Subcutaneous abdominal adipose tissue (tissue), 5 donors: Measurements from ENCODE around the gene AGER.
A peak's percentile ranks its signal among the peaks of the same experiment; 100 is the strongest.
"Not testable (repeated sequence)": the region's sequence is repeated elsewhere in the genome, so short reads cannot be mapped to it uniquely, and the experiment has no call there.

Experiments used
- H3K27ac ChIP-seq: one replicate; pipeline ENCODE4 v1.7.0; 2013; ENCODE audit warnings: low read depth, mild to moderate bottlenecking, inconsistent platforms, low read length, moderate library complexity
- H3K27me3 ChIP-seq, 5 donors: one replicate each; pipeline ENCODE4 v1.7.0; 2013; ENCODE audit warnings: low read length in 5 of 5, inconsistent platforms in 1 of 5; ENCODE audit not compliant: control insufficient read depth in 5 of 5, insufficient read depth in 4 of 5
- H3K36me3 ChIP-seq, 5 donors: one replicate each; pipeline ENCODE4 v1.7.0; 2013; ENCODE audit warnings: low read length in 5 of 5; ENCODE audit not compliant: control insufficient read depth in 5 of 5, insufficient read depth in 5 of 5
- H3K4me1 ChIP-seq, 5 donors: one replicate each; pipeline ENCODE4 v1.7.0; 2013; ENCODE audit warnings: low read length in 5 of 5, mild to moderate bottlenecking in 3 of 5, moderate library complexity in 1 of 5; ENCODE audit not compliant: control insufficient read depth in 5 of 5, insufficient read depth in 5 of 5
- H3K4me3 ChIP-seq, 5 donors: one replicate each; pipeline ENCODE4 v1.7.0; 2013; ENCODE audit warnings: low read length in 5 of 5, low read depth in 1 of 5
- H3K9ac ChIP-seq, 5 donors: one replicate each; pipeline ENCODE4 v1.7.0; 2013; ENCODE audit warnings: low read length in 5 of 5, mild to moderate bottlenecking in 4 of 5, moderate library complexity in 3 of 5
- H3K9me3 ChIP-seq, 5 donors: one replicate each; pipeline ENCODE4 v1.7.0; 2013; ENCODE audit warnings: low read length in 5 of 5; ENCODE audit not compliant: control insufficient read depth in 5 of 5
- donor health status: healthy.
- donor health status: healthy.
- donor health status: healthy.
- donor health status: healthy.
- donor health status: healthy.

AGER gene

GRCh38 chr6:32200711-32201475, 16.8 kb upstream of the AGER start:
- Histone ChIP-seq H3K27ac (no peak overlapping the region), H3K4me1 (peaks cover 14 to 39% (median 17%) of the 10 kb centered on the region in 5 donors), H3K27me3 (peaks cover 0 to 12% (median 6%) of the 10 kb centered on the region in 5 donors), H3K4me3 (no peak overlapping the region), H3K9me3 (no peaks in the 10 kb centered on the region), H3K9ac (no peak overlapping the region), H3K36me3 (peaks cover 0 to 43% (median 21%) of the 10 kb centered on the region in 5 donors)

- peak overlapping the region; percentile 57 for H3K27ac ChIP-seq
- H3K9me3 ChIP-seq: no peaks in the 10 kb centered on the region
- peaks cover 0 to 33% (median 12%) of the 10 kb centered on the region in 5 donors for H3K36me3 ChIP-seq
- no peak overlapping the region for H3K4me3 ChIP-seq
- no peak overlapping the region for H3K9ac ChIP-seq
- H3K4me1 ChIP-seq: peaks cover 21 to 43% (median 29%) of the 10 kb centered on the region in 5 donors
- H3K27me3 ChIP-seq: peaks cover 0 to 11% (median 4%) of the 10 kb centered on the region in 5 donors
These were observed 14.8 kb upstream of the AGER start for GRCh38 chr6:32198866-32199265.

- Histone ChIP-seq H3K4me3 (no peak overlapping the region), H3K9me3 (no peaks in the 10 kb centered on the region), H3K27me3 (peaks cover 0 to 9% (median 3%) of the 10 kb centered on the region in 5 donors), H3K4me1 (peaks cover 21 to 42% (median 29%) of the 10 kb centered on the region in 5 donors), H3K27ac (peak overlapping the region; percentile 57), H3K36me3 (peaks cover 0 to 28% (median 7%) of the 10 kb centered on the region in 5 donors), H3K9ac (no peak overlapping the region)
These were observed 14.3 kb upstream of the AGER start for GRCh38 chr6:32198345-32198696.

GRCh38 chr6:32196682-32197616, 12.9 kb upstream of the AGER start:
- Histone ChIP-seq H3K9ac (peak overlapping the region; percentile 96 to 99 (median 96)), H3K27me3 (peaks cover 0 to 8% (median 3%) of the 10 kb centered on the region in 5 donors), H3K36me3 (peaks cover 0 to 19% (median 4%) of the 10 kb centered on the region in 5 donors), H3K27ac (peak overlapping the region; percentile 99), H3K9me3 (no peaks in the 10 kb centered on the region), H3K4me3 (peak overlapping the region; percentile 84 to 96 (median 91)), H3K4me1 (peaks cover 21 to 53% (median 32%) of the 10 kb centered on the region in 5 donors)

- Histone ChIP-seq H3K4me3 (peak overlapping the region; percentile 84 to 96 (median 91)), H3K9ac (peak overlapping the region; percentile 96 to 99 (median 96)), H3K4me1 (peaks cover 21 to 62% (median 38%) of the 10 kb centered on the region in 5 donors), H3K36me3 (peaks cover 0 to 12% (median 0%) of the 10 kb centered on the region in 5 donors), H3K27ac (peak overlapping the region; percentile 99), H3K27me3 (peaks cover 0 to 4% (median 0%) of the 10 kb centered on the region in 5 donors), H3K9me3 (no peaks in the 10 kb centered on the region)
These were observed 12.0 kb upstream of the AGER start for GRCh38 chr6:32195902-32196681.

GRCh38 chr6:32195652-32195901, 11.5 kb upstream of the AGER start:
- peak overlapping the region; percentile 99 for H3K27ac ChIP-seq
- H3K4me3 ChIP-seq: peak overlapping the region in 3 of 5 donors; percentile 52 to 96 (median 61)
- H3K4me1 ChIP-seq: peaks cover 25 to 67% (median 43%) of the 10 kb centered on the region in 5 donors
- peaks cover 0 to 10% (median 0%) of the 10 kb centered on the region in 5 donors for H3K36me3 ChIP-seq
- peaks cover 0 to 4% (median 0%) of the 10 kb centered on the region in 5 donors for H3K27me3 ChIP-seq
- H3K9me3 ChIP-seq: no peaks in the 10 kb centered on the region
- H3K9ac ChIP-seq: peak overlapping the region in 2 of 5 donors; percentile 84 to 99

- Histone ChIP-seq H3K4me1 (peaks cover 25 to 70% (median 47%) of the 10 kb centered on the region in 5 donors), H3K27me3 (peaks cover 0 to 4% (median 0%) of the 10 kb centered on the region in 5 donors), H3K36me3 (peaks cover 0 to 10% (median 0%) of the 10 kb centered on the region in 5 donors)
These were observed 11.0 kb upstream of the AGER start for GRCh38 chr6:32194825-32195651.

GRCh38 chr6:32194388-32194787, 10.3 kb upstream of the AGER start:
- Histone ChIP-seq H3K9ac (no peak overlapping the region), H3K4me1 (peaks cover 25 to 71% (median 48%) of the 10 kb centered on the region in 5 donors), H3K4me3 (no peak overlapping the region), H3K36me3 (peaks cover 0 to 10% (median 0%) of the 10 kb centered on the region in 5 donors), H3K27me3 (peaks cover 0 to 4% (median 0%) of the 10 kb centered on the region in 5 donors), H3K27ac (peak overlapping the region; percentile 97), H3K9me3 (no peaks in the 10 kb centered on the region)

More at GRCh38 chr6:32194825-32195651, 11.0 kb upstream of the AGER start:
- Histone ChIP-seq H3K9ac (peak overlapping the region; percentile 51 to 84 (median 61)), H3K9me3 (no peaks in the 10 kb centered on the region), H3K4me3 (peak overlapping the region; percentile 52 to 62 (median 60)), H3K27ac (peak overlapping the region; percentile 97)

GRCh38 chr6:32193096-32193495, 9.0 kb upstream of the AGER start:
- H3K4me1 ChIP-seq: peaks cover 30 to 76% (median 61%) of the 10 kb centered on the region in 5 donors
- H3K27me3 ChIP-seq, H3K9me3 ChIP-seq, H3K36me3 ChIP-seq: not testable (repeated sequence)
- H3K27ac ChIP-seq: peak overlapping the region; percentile 97
- H3K9ac ChIP-seq: peak overlapping the region in 1 of 5 donors; percentile 61
- peak overlapping the region in 4 of 5 donors; percentile 27 to 67 (median 49) for H3K4me3 ChIP-seq
